Fibroblast of skin of abdomen (primary cell): ENCODE measurements around the gene NCK1.
A peak's percentile ranks its signal among the peaks of the same experiment; 100 is the strongest.
"Not testable (repeated sequence)": the region's sequence is repeated elsewhere in the genome, so short reads cannot be mapped to it uniquely, and the experiment has no call there.

Source experiments
- DNase-seq: peaks from one replicate; pipeline ENCODE4 v3.0.0-alpha.2; 2013

NCK1 gene

DNA sequence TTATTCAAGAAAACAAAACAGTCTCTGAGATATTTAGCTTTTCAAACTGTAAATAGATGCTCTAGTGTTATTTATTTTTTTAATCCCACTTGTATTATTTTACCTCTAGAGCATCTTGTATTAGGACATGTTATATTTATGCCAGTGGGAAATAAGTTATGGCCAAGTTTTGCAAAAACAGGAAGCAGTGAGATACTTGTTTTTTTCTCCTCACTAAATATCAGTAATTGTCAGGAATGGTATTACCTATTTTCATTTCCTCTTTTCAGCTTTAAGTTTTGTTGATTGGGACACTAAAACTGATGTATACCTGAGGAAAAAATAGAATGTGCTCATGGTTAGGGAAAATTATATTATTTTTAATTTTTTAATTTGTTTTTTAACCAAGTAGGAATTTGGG, 87.1 kb downstream of the NCK1 start:
- DNase-seq: no peak

- no peak for DNase-seq
These were observed 87.7 kb downstream of the NCK1 start for GRCh38 chr3:136949708-136950107.

- no peak for DNase-seq
These were observed 88.6 kb downstream of the NCK1 start for GRCh38 chr3:136950623-136951022.

DNA sequence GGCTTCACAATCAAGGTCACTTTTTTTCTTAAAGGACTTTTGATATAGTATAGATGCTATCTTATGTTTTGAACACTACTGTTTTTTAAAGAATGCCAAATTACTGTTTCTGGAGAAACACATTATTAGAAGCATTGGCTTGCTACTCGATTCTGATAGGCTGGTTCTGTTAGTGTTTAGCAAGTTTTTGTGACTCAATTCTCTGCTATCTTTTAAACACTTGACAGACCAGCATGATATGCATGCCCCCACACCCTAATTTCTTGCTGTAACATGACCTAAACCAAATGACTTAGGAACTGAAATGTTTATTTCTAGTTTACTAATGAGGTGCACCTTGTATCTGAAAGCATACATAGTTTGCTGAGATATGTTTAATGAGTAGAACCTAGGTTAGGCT, 90.3 kb downstream of the NCK1 start:
- DNase-seq: peak; percentile 10

GRCh38 chr3:136954251-136954650, 92.2 kb downstream of the NCK1 start:
- peak; percentile 7 for DNase-seq

- peak; percentile 21 for DNase-seq
These were observed 93.2 kb downstream of the NCK1 start for GRCh38 chr3:136954980-136955780.

GRCh38 chr3:136955813-136956212, 93.8 kb downstream of the NCK1 start:
- DNase-seq: peak; percentile 81

GRCh38 chr3:136956971-136957370, 95.0 kb downstream of the NCK1 start:
- DNase-seq: no peak

- DNase-seq: peak; percentile 80
These were observed 95.8 kb downstream of the NCK1 start, which contains the start of gene IL20RB for GRCh38 chr3:136957751-136958288. Gene IL20RB, plus strand, starts transcription at chr3:136957983. Its CDS starts 131 bp downstream, at chr3:136958114.

DNA sequence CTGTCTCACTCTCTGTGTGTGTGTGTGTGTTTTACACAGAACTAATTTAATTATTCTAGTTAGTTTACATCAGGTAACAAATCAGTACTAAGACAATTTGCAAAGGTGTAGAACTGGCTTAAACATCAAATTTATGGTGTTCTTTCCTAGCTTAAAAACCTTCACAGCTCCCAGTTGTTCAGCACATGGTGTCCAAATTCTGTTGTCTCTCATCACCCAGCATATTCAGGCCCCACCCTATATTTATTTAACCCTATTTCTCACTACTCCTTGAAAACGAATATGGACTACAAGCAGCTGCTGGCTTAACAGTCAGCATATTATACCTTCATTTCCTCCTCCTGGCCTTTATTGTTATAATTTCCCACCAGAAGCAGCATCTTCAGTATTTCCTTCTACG, 96.9 kb downstream of the NCK1 start:
- DNase-seq: no peak

DNA sequence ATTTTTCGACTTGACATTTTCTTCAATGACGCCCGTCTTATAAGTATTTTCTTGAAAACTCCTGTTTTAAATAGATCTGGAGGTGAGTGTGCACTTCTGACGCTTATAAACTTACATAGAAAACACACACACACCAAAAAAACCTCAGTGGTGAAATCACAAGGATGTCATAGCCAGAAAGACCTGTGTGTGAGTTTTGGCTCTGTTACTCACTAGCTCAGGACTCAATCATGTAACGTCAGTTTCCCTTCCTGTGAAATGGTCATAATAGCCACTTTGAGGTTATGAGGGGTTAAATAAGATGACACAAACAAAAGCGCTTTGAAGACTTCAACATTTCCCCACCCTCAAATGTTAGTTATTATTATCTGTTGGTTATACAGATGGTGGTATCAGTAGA, 97.6 kb downstream of the NCK1 start:
- no peak for DNase-seq

DNA sequence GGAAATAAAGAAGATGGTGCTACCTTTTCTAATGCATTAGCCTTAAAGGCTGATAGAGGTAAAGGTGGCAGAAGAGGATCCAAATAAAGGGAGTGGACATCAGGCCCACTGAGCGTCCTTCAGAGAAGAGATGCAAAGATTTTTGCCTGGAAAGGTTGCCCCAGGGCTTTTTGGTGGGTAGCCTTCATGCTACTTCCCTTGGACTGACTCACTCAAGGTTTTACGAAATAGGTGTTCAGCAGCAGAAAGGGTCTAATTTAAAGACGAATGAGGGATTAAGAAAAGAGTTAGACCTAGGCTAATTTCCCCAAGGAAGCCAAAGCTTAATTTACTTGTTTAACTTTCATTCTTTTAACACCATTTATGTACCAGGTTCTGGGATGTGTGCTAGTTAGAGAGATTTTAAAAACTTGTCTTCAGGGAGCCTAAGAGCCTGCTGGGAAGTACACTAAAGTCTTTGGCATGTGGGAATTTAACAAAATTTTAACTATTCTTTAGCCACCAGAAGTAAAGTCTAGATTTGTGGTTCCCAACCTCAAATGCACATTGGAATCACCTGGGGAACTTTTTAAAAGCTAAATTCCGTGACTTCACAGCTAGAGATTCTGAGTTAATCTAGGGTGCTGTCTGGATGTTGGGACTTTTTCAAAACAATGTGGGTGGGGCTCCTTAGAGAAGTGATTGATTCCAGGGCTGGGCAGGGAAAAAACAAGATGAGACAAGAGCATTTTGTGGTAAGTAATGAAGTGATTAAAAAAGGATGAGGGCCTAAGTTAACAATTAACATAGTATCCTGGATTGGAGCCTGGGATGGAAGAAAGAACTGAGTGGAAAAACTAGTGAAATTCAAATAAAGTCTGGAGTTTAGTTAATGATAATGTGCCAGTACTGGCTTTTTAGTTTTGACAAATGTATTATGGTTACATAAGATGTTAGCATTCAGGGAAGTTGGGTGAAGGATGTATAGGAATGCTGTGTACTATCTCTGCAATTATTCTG, 99.1 kb downstream of the NCK1 start:
- DNase-seq: peak; percentile 37

GRCh38 chr3:136962927-136963326, 100.9 kb downstream of the NCK1 start:
- no peak for DNase-seq

DNA sequence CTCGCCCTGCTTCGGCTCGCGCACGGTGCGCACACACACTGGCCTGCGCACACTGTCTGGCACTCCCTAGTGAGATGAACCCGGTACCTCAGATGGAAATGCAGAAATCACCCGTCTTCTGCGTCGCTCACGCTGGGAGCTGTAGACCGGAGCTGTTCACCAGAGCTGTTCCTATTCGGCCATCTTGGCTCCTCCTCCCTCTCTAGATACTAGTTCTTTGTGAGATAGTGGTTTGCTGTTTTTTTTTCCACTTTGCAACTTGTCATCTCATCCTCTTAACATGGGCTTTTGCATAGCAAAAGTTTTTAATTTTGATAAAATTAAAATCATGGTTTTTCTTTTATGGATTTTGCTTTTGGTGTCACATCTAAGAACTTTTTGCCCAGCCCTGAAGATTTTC, 107.5 kb downstream of the NCK1 start:
- DNase-seq: not testable (repeated sequence)

GRCh38 chr3:136973352-136973751, 111.3 kb downstream of the NCK1 start:
- no peak for DNase-seq

DNA sequence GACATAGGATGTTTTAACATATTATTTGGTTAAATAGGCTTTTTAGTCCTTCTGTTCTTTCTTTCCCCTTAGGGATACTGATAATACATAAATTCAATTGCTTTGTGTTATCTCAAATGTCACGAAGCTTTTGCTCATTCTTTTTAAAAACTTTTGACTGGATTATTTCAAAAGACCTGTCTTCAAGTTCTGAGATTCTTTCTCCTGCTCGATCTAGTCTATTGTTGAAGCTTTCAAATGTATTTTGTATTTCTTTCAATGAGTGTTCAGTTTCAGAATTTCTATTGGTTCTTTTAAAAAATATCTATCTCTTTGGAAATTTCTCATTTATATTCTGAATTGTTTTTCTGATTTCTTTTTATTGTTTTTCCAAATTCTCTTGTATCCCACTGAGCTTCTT, 112.7 kb downstream of the NCK1 start:
- no peak for DNase-seq

DNA sequence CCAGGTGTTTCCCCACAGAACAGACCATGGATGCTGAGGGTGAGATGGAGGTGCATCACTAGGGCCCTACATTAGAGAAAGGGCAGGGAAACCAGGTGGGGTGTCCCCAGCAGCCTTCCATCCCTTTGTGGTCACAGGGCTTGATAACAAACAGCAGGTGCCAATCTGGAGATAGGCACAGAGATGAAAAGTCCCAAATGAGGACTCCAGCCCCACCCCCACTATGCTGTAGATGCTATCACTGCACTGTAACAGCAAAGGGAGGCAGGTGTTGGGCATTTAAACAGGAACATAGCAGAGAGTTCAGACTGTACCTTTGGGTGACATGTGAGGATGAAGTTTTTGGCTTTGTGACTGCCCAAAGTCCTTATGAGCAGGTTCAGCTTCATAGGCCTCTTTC, 117.2 kb downstream of the NCK1 start:
- no peak for DNase-seq

DNA sequence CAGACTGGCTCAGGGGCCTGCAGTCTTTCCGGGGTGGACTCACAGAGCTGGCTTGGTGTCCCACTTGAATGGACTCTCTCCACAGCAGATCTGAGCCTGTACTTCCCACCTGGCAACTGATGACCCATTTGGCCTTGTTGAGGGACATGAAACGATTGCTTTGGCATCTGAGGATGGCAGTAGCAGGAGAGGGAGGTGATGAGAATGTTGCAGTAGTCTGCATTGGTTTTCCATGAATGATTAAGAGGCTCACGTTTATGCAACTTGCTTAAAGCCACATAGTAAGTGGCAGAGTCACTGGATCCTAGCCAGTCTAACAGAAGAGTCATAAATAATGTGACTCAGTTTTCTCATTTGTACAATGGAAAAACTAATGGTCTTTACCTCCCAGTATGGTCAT, 117.7 kb downstream of the NCK1 start:
- peak; percentile 58 for DNase-seq

GRCh38 chr3:136982033-136982432, 120.0 kb downstream of the NCK1 start:
- DNase-seq: no peak

GRCh38 chr3:136982520-136983138, 120.6 kb downstream of the NCK1 start:
- no peak for DNase-seq

GRCh38 chr3:136984837-136985236, 122.8 kb downstream of the NCK1 start:
- peak; percentile 5 for DNase-seq

DNA sequence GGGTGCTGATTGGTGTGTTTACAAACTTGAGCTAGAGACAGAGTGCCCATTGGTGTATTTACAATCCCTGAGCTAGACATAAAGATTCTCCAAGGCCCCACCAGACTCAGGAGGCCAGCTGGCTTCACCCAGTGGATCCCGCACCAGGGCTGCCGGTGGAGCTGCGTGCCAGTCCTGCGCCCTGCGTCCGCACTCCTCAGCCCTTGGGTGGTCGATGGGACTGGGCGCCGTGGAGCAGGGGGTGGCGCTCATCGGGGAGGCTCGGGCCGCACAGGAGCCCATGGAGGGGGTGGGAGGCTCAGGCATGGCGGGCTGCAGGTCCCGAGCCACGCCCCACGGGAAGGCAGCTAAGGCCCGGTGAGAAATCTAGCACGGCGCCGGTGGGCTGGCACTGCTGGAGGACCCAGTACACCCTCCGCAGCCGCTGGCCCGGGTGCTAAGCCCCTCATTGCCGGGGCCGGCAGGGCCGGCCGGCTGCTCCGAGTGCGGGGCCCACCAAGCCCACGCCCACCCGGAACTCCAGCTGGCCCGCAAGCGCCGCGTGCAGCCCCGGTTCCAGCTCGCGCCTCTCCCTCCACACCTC, 125.5 kb downstream of the NCK1 start:
- not testable (repeated sequence) for DNase-seq
